GM21528 (cell line): ENCODE results near the gene FAM193B.
"Not testable (repeated sequence)": the region's sequence is repeated elsewhere in the genome, so short reads cannot be mapped to it uniquely, and the experiment has no call there.

Source experiments
- ATAC-seq: cut with Tn5 transposase; IDR thresholded peaks from one replicate; pipeline ENCODE4 v1.9.1; 2021; ENCODE audit warnings: mild to moderate bottlenecking, moderate library complexity; ENCODE audit not compliant: unreplicated experiment, low FRiP score

Gene FAM193B

GRCh38 chr5:177578316-177578715 is 24.0 kb upstream of the FAM193B start:
- no peak for ATAC-seq

- no peak for ATAC-seq
Observed at GRCh38 chr5:177576169-177576568, 21.8 kb upstream of the FAM193B start.

- no peak for ATAC-seq
Observed at GRCh38 chr5:177575488-177575887, 21.1 kb upstream of the FAM193B start.

- no peak for ATAC-seq
Observed at GRCh38 chr5:177569894-177570293, 15.5 kb upstream of the FAM193B start.

GRCh38 chr5:177568326-177568725 is 14.0 kb upstream of the FAM193B start:
- no peak for ATAC-seq

GRCh38 chr5:177565046-177565445 is 10.7 kb upstream of the FAM193B start:
- no peak for ATAC-seq

- not testable (repeated sequence) for ATAC-seq
Observed at GRCh38 chr5:177559446-177559941, 5.1 kb upstream of the FAM193B start.

GRCh38 chr5:177557796-177558195 is 3.4 kb upstream of the FAM193B start:
- no peak for ATAC-seq

- ATAC-seq: no peak
Observed at GRCh38 chr5:177557041-177557647, 2.8 kb upstream of the FAM193B start.

- ATAC-seq: no peak
Observed at GRCh38 chr5:177555665-177556064, 1.3 kb upstream of the FAM193B start.

- no peak for ATAC-seq
Observed at GRCh38 chr5:177555228-177555627, 865 bp upstream of the FAM193B start.

- ATAC-seq: peak; percentile 59
Observed at GRCh38 chr5:177553671-177554429, 513 bp downstream of the FAM193B start.

- no peak for ATAC-seq
Observed at GRCh38 chr5:177552839-177553455, 1.4 kb downstream of the FAM193B start.

GRCh38 chr5:177550122-177550521 is 4.2 kb downstream of the FAM193B start:
- ATAC-seq: no peak

GRCh38 chr5:177548495-177548894 is 5.9 kb downstream of the FAM193B start:
- ATAC-seq: no peak

- ATAC-seq: no peak
Observed at GRCh38 chr5:177547736-177548135, 6.6 kb downstream of the FAM193B start.

- no peak for ATAC-seq
Observed at GRCh38 chr5:177546258-177546741, 8.1 kb downstream of the FAM193B start.

- ATAC-seq: no peak
Observed at GRCh38 chr5:177545487-177546257, 8.7 kb downstream of the FAM193B start.

- no peak for ATAC-seq
Observed at GRCh38 chr5:177542816-177543465, 11.4 kb downstream of the FAM193B start.

- ATAC-seq: no peak
Observed at GRCh38 chr5:177540438-177540837, 13.9 kb downstream of the FAM193B start.
